HG03354 (cell line): ENCODE results near the gene SPATA31E1.
"Not testable (repeated sequence)": the region's sequence is repeated elsewhere in the genome, so short reads cannot be mapped to it uniquely, and the experiment has no call there.

ENCODE experiments used
- ATAC-seq: cut with Tn5 transposase; IDR thresholded peaks from one replicate; pipeline ENCODE4 v1.9.1; 2021; ENCODE audit warnings: mild to moderate bottlenecking; ENCODE audit not compliant: unreplicated experiment, poor library complexity, severe bottlenecking

Gene SPATA31E1

DNA sequence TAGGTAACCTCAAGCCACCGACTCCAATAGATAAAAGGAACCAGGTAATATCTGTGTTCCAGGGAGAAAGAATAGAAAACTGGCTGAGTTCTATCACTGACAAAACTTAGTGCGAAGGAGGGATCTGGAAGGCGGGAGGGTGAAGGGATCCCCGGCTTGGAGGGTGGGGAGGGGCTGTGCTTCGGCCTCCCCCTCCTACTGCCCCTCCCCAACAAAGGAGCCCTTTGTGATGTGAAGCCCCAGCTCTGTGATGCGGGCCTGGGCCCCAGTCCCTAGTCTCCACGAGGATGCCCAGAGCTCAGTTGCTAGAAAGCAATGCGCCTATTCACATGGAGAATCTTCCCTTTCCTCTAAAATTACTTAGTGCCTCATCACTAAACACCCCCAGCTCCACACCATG lies 35.0 kb downstream of the SPATA31E1 start, which contains the start of gene SPATA31C1:
TSS of gene SPATA31C1 (plus strand) at position 301 of the 400 bp plus-strand sequence.
- not testable (repeated sequence) for ATAC-seq

DNA sequence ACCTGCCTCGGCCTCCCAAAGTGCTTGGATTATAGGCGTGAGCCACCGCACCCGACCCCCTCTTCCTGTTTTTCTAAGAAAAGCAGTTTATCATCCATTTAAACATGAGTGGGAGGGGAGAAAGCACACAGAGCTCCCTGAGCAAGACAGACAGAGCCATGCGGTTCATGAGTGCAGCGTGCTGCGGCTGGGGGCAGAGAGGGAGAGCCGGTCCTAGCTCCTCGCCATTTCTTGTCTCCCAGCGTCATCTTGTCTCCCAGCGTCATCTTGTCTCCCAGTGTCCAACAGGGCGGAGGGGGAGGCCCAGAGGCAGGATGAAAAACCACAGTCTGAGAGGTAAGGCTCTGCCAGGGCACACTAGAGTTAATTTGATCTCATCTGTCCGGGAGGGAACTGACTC lies 36.3 kb downstream of the SPATA31E1 start:
- ATAC-seq: not testable (repeated sequence)

DNA sequence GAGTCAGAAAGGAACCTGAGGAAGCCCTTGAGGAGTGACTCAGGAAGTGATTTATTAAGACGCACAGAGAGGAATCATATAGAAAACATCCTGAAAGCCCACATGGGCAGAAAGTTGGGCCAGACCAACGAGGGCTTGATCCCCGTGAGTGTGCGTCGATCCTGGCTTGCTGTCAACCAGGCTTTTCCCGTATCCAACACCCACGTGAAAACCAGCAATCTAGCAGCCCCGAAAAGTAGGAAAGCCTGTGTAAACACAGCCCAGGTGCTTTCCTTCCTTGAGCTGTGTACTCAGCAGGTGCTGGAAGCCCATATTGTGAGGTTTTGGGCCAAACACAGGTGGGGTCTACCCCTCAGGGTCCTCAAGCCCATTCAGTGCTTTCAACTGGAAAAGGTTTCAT lies 38.9 kb downstream of the SPATA31E1 start:
- not testable (repeated sequence) for ATAC-seq

DNA sequence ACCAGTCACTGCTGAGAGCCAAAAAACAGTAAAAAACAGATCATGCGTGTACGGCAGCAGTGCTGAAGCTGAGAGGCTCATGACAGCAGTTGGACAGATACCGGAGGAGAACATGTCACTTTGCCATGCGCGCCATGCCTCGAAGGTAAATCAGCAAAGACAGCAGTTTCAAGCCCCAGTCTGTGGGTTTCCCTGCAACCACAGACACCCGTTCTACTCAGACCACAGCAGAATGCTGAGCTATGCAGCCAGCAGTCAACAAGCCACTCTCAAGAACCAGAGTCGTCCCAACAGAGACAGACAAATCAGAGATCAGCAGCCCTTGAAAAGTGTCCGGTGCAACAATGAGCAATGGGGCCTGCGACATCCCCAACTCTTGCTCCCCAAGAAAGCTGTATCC lies 40.3 kb downstream of the SPATA31E1 start:
- ATAC-seq: not testable (repeated sequence)

DNA sequence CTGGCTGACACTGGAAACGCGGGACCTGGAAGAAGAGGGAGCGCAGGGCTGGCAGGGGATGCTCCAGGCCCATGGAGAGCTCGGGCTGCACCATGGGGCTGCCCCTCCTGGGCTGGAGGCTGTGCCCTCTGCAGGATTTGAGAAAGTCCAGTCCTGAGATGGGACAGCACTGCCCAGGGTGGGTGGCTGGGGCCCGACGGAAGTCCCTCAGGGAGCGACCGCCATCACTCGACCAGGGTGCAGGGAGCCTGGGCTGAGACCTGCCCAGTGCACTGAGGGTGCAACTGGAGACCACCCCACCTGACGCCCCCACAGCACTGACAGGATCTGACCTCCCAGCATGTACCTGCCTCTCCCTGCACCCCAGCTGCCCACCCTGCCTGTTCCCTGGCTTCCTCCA lies 42.2 kb downstream of the SPATA31E1 start:
- ATAC-seq: not testable (repeated sequence)

DNA sequence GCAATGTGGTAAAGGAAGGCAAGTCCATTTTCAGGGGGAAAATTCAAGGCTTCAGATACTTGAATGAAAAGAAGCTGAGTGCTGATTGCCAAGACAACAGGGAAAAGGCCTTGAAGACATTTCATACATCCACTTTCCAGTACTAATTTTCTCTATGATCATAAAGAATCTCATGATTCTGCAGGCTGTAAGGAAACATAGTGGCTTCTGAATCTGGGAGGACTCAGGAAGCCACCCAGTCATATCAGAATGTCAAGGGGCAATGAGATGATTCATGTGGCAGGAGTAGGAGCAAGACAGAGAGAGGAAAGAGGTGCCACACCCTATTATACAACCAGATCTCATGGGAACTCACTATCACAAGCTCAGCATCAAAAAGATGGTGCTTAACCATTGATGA lies 46.5 kb downstream of the SPATA31E1 start:
- ATAC-seq: not testable (repeated sequence)

DNA sequence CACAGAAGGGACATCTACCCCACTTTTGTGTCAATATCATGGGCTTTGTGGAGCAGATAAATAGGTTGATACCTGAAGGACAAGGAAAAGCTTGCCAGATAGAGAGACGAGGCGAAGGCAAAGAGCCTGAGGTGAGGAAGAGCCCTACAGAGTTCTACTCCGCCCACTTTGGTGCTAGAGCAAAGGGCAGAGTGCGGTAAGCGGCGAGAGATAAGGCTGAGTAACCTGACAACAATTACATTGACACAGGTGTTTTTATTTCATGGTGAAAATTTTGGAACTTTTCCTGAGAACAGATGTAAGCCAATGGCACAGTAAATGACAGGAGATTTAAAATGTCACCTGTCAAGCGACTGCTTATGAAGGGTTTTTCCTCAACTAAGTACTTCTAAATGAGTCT lies 51.8 kb downstream of the SPATA31E1 start:
- ATAC-seq: not testable (repeated sequence)

DNA sequence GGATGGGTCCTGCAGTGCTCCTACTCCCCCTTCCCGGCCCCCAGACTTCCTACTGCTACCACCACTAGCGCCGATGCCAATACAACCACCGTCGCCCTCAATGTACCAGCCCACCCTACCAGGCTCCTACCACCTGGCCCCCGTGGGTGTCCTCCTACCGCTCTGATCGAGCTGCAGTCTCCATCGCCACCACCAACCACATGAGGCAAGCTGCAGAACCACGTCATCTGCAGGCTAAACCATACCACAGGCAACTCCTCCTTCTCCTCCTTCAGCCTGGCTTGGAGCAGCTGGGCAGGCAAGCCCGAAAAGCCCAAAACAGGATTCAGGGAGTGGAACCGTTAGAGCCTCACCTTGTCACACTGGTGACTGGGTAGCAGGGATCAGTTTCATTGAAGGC lies 54.7 kb downstream of the SPATA31E1 start:
- not testable (repeated sequence) for ATAC-seq

DNA sequence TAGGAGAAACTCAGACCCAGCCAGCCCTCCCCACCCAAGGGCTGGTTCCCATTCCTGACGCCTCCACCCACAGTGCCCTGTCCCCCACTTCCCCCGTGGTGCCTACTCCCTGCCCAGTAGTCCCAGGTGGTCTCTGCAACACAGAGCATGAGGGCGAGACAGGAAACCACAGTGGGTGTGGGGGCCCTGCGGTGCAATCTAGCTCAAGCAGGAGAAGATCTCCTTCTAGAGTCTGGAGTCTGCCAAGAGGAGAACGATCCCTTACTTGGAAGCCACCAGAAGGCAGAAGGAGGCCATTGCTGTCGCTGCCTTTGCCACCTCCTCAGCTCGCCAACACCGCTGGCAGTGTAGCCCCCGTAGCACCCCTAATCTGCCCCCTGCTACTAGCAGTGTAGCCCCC lies 55.2 kb downstream of the SPATA31E1 start:
- ATAC-seq: not testable (repeated sequence)

DNA sequence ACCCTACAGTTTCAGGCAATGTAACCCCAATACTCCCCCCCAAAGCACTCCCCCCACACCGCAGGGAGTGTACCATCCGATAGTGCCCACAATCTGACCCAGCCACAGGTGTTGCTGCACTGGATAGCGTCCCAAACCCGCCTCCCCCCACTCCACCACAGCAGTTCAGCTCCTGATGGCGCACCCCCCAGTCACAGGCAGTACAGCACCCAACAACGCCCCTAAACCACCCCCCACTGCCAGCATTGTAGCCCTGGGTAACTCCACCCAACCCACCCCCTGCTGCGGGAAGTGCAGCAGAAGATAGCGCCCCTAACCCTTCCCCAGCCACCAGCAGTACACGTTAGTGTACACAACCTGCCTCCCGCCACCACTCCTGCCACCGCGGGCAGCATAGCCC lies 55.7 kb downstream of the SPATA31E1 start:
- ATAC-seq: not testable (repeated sequence)
